GM18502 (cell line): Measurements from ENCODE around the gene P2RY13.

Experiments used
- ATAC-seq: cut with Tn5 transposase; IDR thresholded peaks from one replicate; pipeline ENCODE4 v1.9.1; 2021; ENCODE audit warnings: mild to moderate bottlenecking; ENCODE audit not compliant: unreplicated experiment, poor library complexity

P2RY13 gene

DNA sequence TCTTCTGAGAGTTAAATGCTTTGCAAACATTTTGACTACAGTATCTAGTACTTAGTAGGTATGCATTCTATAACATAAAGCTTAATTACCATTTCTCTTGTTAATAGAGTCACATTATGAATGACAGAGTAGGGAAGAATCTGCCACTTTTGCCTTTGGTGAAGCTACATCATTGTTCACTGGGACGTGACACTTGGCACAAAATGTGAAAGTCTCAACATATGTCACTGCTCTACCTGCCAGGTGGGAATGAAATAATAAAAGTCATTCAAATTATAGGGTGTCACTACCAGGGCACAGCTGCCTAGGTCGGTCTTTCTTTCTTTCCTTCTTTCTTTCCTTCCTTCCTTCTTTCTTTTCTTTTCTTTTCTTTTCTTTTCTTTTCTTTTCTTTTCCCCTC, 30.3 kb downstream of the P2RY13 start:
- ATAC-seq, result no peak

DNA sequence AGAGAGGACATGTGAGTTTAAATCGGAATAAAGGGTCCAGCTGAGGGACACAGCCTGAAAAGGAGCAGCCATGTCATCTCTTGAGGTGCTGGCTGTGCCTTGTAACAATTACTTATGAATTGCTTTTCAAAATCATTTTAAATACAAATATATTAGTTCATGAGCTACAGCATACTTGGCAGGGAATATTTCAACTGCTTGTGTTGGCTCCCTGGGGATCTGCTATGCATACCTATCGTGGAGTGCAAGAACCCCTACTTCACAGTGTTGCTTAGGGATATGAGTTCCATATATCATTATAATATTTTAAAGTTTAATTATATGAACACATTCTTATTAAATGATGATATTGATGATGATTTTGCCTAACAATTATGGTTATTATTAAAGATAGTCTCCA, 31.9 kb downstream of the P2RY13 start:
- no peak for ATAC-seq

DNA sequence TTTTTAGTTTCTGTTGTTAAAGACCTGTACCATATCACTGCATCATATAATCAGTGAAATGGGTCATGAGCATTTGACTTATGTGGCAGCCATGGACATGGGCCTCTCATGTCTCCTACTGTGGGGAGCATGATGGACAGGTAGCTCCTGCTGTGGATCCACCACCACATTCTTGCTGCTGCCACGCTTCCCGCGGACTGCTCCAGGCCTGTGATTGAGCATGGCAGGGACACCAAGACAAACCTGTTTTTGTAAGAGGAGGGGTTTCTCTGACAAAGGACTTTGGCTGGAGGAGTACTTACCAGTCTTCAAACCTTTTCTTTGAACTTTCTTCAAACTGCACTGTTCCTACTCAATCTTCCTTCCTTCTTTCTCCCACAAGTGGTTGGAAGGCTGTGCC, 33.1 kb downstream of the P2RY13 start:
- ATAC-seq, result no peak

DNA sequence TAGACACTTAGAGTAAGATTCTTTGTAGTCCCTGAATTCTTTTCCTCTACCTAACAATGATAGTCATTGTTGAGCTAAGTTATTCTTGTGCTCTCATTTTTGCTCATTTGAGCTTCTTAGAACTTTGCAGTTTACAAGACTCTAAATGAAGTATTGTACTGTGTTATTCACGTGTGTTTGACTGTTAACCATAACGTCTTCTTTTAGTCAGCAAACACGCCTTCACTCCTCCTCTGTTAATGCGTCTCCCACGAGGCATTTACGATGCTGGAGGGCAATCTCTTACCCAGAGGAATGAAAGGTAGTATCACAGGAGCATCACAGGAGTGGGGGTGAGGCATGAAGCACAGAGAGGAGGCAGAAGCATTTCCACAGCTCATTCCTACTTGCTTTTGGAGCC, 36.2 kb downstream of the P2RY13 start:
- no peak for ATAC-seq

DNA sequence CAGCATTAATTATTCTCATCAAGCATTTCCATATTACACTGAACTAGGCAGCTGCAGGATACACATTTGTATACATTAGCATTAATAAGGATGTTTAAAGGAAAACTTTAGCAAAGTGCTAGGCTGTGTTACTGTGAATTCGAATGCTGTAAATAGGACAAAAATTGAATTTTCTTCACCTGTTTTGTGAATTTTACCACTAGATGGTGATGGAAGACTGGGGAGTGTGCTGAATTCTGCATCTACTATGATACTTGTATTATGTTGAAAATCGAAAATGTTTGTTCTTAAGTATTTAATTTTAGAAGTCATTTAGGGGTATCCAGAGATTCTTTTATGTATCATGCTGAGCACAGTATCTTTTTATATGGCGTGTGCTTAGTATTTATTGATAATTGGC, 38.7 kb downstream of the P2RY13 start:
- no peak for ATAC-seq

DNA sequence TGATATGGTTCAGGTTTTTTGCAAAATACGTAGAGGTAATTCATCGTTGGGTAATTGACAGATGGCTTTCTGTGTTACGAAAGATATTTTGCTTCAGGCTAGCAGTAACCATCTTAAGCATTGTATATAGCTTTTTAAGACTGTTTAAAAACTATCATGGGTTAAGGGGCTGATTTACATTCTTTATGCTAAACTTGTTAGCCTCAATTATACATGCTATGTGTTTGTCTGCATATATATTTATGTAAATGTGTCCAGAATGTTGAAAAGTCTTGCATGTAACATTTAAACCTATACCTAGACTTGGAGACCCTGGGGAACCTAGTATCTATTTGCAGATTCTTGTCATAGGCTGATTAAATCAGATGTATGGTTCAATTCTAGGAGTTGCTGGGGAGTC, 39.9 kb downstream of the P2RY13 start:
- ATAC-seq, result no peak

DNA sequence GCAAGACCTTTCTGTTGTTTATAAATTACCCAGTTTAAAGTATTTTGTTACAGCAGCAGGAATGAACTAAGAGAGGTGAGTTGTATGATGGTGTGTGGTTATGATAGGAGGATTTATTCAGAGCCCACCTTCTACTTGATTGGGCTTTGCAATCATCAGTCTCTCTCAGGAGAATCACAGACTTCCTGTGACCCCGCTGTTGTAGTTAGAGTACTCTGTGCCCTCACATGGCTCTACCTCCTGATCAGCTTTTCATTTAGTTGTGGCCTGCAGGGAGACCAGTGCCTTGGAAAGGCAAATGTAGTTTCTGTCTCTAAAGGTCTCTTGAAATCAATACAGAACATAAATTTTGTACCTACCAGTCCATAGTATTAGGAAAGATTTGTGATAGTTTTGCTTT, 43.4 kb downstream of the P2RY13 start:
- no peak for ATAC-seq

DNA sequence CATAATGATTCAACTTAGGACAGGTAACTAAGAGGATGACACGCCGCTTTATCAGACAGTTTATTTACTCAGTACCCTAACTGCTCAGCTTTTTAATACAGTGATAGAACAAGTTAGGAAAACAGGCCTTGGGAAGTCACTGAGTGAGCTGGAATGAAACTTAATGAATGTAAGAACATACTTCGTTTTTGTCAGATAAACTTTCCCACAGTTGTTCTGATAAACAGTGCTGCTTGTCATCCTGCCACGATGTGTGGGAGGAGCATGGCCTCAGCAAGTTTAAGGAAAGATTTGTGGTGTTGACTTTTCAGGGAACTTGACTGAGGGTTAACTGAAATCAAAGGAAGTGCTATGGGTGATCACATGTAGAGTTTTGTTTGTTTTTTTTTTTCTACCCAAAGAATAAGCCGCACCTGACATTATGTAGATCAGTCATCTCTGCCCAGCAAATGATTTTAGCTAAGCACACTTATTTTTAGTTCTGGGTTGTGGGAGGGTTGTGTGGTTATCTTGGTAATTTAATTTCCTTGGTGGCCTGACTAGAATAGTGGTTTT, 45.4 kb downstream of the P2RY13 start:
- ATAC-seq, result no peak

DNA sequence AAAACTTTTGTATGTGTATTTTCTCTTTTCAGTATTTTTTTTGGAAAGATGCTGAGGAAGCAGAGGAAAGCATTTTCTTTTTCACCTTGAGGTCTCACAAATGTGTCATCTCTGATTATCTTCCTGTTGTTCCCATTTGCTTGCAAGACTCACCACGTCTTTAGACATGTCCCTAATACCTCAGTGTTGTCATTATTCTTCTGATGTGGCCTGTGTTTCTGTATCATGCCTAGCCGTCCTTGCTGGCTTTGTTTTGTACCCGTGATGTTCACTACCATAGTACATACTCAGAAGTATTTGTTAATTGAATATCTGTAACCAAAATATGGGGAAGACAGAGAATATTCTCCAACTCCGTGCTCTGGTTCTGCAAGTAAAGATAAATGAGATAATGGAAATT, 46.0 kb downstream of the P2RY13 start:
- no peak for ATAC-seq

DNA sequence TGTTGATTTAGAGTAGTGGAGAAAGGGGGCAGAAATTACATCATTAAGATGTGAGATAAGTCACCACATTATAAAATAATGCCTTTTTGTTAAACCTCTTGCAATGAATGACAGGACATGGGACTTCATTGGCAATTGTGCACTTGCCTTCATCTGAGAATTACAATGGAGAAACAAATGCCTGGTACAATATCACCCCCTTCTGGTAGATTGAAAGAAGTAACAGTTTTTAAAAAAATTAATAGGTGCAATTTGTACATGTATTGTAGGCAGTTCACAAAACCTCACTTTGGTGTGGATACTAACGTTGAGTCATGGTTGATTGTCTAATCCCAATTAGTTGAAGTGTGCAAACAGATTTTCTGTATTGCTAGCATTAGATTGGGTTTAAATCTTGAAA, 46.4 kb downstream of the P2RY13 start:
- ATAC-seq, result no peak

DNA sequence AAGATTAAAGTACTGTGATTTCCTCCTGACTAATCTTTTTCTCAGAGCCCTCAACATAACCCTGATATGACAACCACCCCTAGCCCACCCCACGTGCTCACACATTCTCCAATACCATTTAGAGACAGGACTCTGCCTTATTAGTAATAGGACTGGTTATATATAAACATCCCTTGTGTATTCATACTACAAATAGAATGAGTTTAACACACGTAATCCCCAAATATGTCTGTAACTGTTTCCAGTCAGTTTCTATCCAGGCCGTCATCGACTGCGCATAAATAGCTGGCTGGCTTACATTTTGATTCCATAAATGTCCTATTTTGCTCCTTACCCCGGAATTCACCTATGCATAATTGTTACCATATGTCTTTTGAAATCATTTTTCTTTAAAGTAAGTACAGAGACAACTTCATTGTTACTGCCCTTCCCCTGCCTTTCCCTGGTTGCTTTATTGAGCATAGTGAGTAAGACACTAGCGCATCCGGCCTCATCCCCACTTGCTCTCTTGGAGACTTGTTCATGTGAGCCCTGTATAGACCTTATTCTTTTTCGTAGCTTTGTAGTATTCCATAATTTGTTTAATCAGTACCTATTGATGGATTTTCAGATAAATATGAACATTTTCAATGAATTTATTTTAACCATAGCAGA, 47.6 kb downstream of the P2RY13 start:
- ATAC-seq, result no peak

DNA sequence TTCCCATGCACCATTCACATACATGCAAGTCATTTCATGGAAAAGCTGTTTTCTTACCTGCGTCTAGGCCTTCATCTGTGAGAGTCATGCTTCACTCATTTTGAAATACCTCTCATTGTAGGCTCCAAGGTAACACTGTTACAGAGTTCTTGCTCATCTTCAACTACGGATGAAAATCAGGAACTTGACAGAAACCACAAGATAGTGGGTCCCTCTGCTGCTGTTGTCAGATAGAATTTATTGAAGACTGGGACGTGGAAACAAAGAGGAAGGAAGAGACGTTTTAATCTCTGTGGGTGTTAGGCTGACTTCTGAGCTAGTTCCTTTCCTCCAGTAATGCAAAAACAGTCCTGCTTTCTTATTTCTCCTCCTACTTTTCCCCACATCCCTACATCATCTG, 51.1 kb downstream of the P2RY13 start, which contains the start of gene P2RY14:
P2RY14 (minus strand) TSS at position 313 of the 400 bp plus-strand sequence. CDS start 64,226 bp downstream, outside the sequence.
- ATAC-seq, result peak; percentile 28

DNA sequence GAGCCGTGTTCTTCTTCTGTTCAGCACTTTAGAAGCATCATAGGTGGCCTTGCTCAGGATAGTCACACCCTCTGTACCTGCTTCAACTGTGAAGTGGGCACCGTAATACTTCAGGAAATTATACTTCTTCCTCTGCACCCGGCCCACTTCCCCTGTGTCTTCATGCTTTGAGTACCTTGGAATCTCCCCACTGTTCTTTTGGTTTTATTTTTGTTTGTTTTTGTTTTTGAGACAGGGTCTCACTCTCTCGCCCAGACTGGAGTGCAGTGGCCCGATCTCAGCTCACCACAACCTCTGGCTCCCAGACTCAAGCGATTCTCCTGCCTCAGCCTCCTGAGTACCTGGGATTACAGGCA, 52.7 kb downstream of the P2RY13 start:
- ATAC-seq, result peak; percentile 67
